ENCODE results near the gene NTSR1. TPM values are rescaled to one million over a fixed set of nuclear protein-coding genes. Genes with fewer than 3 reads are reported as not detected.

Gene NTSR1
- total and polyA plus RNA-seq, 4 donors, result 0.02 to 3.7 (median 0.76) TPM

- Histone ChIP-seq H3K4me1 (ENCODE audit: control insufficient read depth in 5 of 5, insufficient read depth in 5 of 5, low read length in 5 of 5) (peaks cover 0 to 24% (median 2%) of the 10 kb centered on the region in 5 donors), H3K36me3 (ENCODE audit: control insufficient read depth in 4 of 4, insufficient read depth in 4 of 4, low read length in 4 of 4) (peaks cover 5 to 59% (median 23%) of the 10 kb centered on the region in 4 donors), H3K27me3 (ENCODE audit: control insufficient read depth in 3 of 3, insufficient read depth in 3 of 3, low read length in 2 of 3) (peaks cover 0 to 12% (median 11%) of the 10 kb centered on the region in 3 donors), H3K27ac (ENCODE audit: low read depth in 1 of 2, low read length in 1 of 2) (no peak overlapping the region), H3K4me3 (no peak overlapping the region), H3K9ac (ENCODE audit: insufficient read depth in 1 of 2, low read length in 2 of 2) (no peak overlapping the region), H3K9me3 (ENCODE audit: control insufficient read depth in 4 of 4, insufficient read depth in 3 of 4, low read length in 3 of 4) (peaks cover 0 to 7% (median 0%) of the 10 kb centered on the region in 4 donors)
- WGBS, 2 donors, result 85 to 90% methylated on average over 10 of the region's 10 CpGs
- ATAC-seq (ENCODE audit: insufficient read depth, low FRiP score), result no peak
- no peak for DNase-seq
- TF ChIP-seq, protein P1, sequence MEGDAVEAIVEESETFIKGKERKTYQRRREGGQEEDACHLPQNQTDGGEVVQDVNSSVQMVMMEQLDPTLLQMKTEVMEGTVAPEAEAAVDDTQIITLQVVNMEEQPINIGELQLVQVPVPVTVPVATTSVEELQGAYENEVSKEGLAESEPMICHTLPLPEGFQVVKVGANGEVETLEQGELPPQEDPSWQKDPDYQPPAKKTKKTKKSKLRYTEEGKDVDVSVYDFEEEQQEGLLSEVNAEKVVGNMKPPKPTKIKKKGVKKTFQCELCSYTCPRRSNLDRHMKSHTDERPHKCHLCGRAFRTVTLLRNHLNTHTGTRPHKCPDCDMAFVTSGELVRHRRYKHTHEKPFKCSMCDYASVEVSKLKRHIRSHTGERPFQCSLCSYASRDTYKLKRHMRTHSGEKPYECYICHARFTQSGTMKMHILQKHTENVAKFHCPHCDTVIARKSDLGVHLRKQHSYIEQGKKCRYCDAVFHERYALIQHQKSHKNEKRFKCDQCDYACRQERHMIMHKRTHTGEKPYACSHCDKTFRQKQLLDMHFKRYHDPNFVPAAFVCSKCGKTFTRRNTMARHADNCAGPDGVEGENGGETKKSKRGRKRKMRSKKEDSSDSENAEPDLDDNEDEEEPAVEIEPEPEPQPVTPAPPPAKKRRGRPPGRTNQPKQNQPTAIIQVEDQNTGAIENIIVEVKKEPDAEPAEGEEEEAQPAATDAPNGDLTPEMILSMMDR (IDR thresholded peaks at IDR 0.05; ENCODE audit: control extremely low read depth, extremely low read depth), result no peak
Observed at GRCh38 chr20:62811720-62812119, 103.1 kb downstream of the NTSR1 start.

Other genes starting within 250 kb of the NTSR1 start
- 10 to 100 TPM in 1 of 2 donors, 1 to 10 TPM in 1; 1.4 to 15.2 TPM for gene GATA5, start 232.8 kb upstream of the NTSR1 start, total RNA-seq
- 1 to 10 TPM in 1 of 2 donors, under 1 TPM in 1; 0.49 to 1.2 TPM for gene GATA5, start 232.8 kb upstream of the NTSR1 start, polyA plus RNA-seq
- 10 to 100 TPM in 1 of 2 donors, 1 to 10 TPM in 1; 4.7 to 49.6 TPM for gene SLCO4A1, start 66.3 kb upstream of the NTSR1 start, total RNA-seq
- gene SLCO4A1, start 66.3 kb upstream of the NTSR1 start, polyA plus RNA-seq, result 100 to 1,000 TPM in 1 of 2 donors, 10 to 100 TPM in 1; 35.3 to 152 TPM
- 10 to 100 TPM in 1 of 2 donors, 1 to 10 TPM in 1; 7.5 to 12.5 TPM for gene MRGBP, start 87.6 kb downstream of the NTSR1 start, total RNA-seq
- gene MRGBP, start 87.6 kb downstream of the NTSR1 start, polyA plus RNA-seq, result 10 to 100 TPM in 1 of 2 donors, 1 to 10 TPM in 1; 7.4 to 10.3 TPM
- gene OGFR, start 96.0 kb downstream of the NTSR1 start, total RNA-seq, result 10 to 100 TPM; 38.0 to 60.6 TPM
- gene OGFR, start 96.0 kb downstream of the NTSR1 start, polyA plus RNA-seq, result 10 to 100 TPM; 67.2 to 73.1 TPM
- 10 to 100 TPM in 1 of 2 donors, under 1 TPM in 1; 0.55 to 26.1 TPM for gene COL9A3, start 108.2 kb downstream of the NTSR1 start, total RNA-seq
- 1 to 10 TPM; 3.7 to 4.2 TPM for gene COL9A3, start 108.2 kb downstream of the NTSR1 start, polyA plus RNA-seq
- gene TCFL5, start 153.0 kb downstream of the NTSR1 start, total RNA-seq, result 1 to 10 TPM; 8.2 to 8.6 TPM
- gene TCFL5, start 153.0 kb downstream of the NTSR1 start, polyA plus RNA-seq, result 1 to 10 TPM; 3.8 to 3.9 TPM
- gene DIDO1, start 217.7 kb downstream of the NTSR1 start, total RNA-seq, result 10 to 100 TPM; 50.4 to 71.2 TPM
- 10 to 100 TPM; 19.6 to 21.2 TPM for gene DIDO1, start 217.7 kb downstream of the NTSR1 start, polyA plus RNA-seq
- gene GID8, start 229.3 kb downstream of the NTSR1 start, total RNA-seq, result 10 to 100 TPM; 31.2 to 35.4 TPM
- 10 to 100 TPM; 11.0 to 16.2 TPM for gene GID8, start 229.3 kb downstream of the NTSR1 start, polyA plus RNA-seq
- 10 to 100 TPM in 1 of 2 donors, 1 to 10 TPM in 1; 2.4 to 17.3 TPM for gene SLC17A9, start 243.9 kb downstream of the NTSR1 start, total RNA-seq
- gene SLC17A9, start 243.9 kb downstream of the NTSR1 start, polyA plus RNA-seq, result 1 to 10 TPM; 9.2 to 9.9 TPM